GM19452 (cell line): ENCODE results near the gene SUPT3H.

Experiments
- ATAC-seq: cut with Tn5 transposase; IDR thresholded peaks from one replicate; pipeline ENCODE4 v1.9.1; 2021; ENCODE audit not compliant: unreplicated experiment

SUPT3H gene

DNA sequence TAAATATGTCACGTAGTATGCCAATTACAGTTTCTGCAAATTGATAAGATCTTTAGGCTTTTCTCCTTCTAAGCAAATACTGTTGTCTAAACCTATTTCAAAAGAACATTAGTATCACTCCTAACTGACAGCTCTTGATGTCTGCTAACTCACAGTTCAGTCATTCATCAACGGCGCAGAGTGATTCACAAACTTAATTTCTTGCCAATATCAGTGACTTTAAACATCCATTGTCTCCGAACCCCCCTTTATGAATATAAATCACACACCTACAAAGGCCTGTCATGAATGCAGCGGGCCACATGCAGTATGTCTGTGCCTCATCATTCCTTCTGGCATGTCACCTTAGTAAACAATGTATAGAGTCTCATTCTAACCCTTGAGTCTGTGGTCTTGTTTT is 569.6 kb downstream of the SUPT3H start:
- ATAC-seq, result no peak

DNA sequence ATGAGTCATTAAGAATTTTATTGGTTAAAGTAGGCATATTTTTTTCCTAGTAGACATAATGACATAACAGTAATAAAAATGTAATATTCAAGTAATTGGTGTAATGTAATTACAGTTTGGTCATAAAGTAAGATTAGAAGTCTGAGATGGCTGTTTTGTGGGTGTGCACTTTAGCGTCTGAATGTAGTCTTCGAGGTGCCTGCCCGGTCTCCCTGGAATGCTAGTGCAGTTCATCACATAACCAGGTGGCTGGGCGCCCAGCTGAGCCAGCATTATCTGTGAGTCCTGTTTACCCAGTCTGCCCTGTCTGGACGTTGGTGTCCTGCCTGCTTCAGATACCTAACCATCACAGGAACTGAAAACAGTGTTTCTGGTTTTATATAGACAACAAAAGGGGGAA is 571.1 kb downstream of the SUPT3H start:
- no peak for ATAC-seq

- ATAC-seq, result no peak
Measured at GRCh38 chr6:44805238-44805846, 572.4 kb downstream of the SUPT3H start.

GRCh38 chr6:44804546-44805159 is 573.1 kb downstream of the SUPT3H start:
- ATAC-seq, result no peak

GRCh38 chr6:44804016-44804415 is 573.7 kb downstream of the SUPT3H start:
- ATAC-seq, result no peak

DNA sequence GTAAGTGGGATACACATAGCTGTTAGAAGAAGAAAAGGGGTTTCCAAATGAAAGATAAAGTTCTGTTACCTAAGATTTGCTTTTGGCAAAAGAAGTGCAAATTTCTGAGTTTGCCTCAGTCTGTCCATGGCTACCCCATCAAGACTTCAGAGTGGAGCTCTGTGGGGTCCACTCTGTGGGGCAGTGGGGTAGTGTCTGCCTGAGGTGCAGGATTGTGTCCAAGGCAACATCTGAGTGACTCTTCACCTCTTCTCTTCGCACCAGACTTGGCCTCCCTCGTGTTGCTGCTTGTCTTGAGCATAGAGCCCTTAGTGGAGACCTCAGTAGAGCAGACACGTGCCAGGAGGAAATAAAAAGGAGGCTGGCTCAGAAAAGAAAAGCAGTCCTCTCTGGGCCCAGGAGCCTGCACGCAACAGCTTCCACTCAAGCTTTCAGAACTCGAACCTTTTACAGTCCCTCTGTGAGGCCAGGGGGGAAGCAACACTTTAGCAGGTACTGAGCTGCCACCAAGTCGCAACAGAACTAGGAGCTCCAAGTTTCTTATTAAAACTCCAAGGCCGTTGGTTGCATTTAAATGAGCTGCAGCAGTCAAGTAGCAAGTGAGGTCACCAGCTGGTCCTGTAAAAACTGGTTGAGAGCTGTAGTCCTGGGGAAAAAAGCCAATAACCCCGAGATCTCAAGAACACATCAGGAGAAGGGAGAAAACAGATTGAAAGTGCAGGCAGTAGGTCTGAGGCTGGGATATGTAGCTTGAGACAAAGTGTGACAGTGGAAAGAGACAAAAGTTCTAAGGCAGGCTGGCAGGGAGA is 576.7 kb downstream of the SUPT3H start:
- no peak for ATAC-seq

DNA sequence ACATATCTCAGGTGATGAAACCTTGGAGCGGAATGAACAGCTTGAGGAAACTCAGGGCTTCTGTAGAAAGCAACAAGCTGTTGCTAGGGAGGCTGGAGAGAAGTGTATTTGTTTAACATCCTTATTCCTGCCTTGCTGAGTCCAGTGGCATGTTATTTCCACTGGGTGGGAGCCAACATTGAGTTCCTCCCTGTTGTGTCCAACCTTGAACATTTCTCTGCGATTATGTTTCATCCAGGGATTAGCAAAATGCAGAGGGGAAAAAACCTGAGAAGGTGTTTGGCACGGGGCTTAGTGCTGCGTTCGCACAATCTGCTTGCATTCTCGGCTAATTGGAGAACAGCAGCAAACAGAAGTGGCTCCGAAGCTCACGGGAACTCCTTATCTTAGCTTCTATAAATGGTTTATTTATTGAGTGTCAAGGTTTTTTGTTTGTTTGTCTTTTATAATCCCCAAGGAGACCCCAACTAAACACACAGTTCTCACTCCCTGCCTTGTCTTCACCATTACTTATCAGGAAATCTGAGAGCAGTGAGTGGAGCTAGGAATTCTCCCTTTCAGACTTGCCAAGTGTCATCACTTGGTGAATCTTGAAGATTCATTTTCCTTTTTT is 577.5 kb downstream of the SUPT3H start:
- no peak for ATAC-seq

DNA sequence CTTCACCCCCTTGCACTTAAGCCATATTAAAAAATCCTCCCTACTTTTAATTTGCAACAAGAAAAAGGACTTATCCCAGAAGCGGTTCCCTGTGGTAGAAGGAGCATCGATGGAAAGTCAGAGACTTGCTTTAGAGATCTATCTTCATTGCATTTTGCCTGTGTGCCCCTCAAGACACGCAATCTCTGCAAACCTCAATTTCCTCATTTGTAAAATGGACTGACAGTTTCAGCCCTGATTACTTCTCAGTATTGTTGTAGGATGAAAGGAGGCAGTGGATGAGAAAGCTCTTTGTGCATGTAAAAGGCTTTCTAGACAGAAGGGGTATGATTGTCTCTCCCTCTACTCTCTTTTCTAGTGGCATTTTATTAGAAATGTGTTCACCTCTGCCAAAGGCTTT is 580.0 kb downstream of the SUPT3H start:
- no peak for ATAC-seq

DNA sequence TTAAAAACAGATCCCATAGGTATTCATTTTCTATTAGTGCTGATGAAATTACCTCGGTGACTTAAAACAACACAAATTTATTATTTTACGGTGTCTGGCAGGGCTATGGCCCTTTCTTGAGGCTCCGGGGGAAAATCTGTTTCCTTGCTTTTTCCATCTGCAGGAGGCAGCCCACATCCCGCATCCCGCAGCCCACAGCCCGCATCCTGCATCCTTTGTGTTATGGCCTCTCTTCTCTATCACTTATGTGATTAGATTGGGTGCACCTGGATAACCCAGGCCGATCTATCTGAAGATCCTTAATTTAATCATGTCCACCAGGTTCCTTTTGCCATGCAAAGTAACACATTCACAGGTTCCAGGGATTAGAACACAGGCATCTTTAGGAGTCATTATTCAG is 582.4 kb downstream of the SUPT3H start:
- ATAC-seq, result no peak

- no peak for ATAC-seq
Measured at GRCh38 chr6:44789806-44790205, 587.9 kb downstream of the SUPT3H start.

GRCh38 chr6:44789061-44789460 is 588.7 kb downstream of the SUPT3H start:
- no peak for ATAC-seq

DNA sequence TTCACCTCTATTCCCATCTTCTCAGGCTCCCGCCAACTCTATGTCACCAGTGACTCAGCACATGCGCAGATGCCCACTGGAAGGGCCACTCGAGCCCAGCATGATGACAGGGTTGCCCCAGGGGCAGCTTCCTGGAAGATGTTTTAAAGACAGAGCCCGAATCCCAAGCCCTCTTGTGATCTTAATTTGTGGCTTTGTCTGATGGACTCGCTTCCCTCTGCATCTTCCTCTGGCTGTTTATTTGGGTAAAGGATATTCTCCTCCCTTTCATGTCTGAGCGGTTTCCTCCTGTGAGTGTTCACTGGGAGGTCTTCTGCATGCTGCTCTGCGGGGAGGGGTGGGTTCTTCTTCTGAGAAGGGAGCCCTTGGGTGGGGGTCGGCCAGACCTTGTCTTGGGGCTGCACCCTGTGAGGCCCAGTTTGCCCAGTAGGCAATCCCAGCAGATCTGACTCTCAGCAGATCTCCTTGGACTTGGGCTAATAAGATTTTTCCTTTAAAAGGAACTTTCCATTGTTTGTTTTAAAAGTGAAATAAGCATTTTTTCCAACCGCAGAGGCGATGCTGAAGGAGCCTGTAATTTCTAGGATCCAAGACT is 589.2 kb downstream of the SUPT3H start:
- no peak for ATAC-seq

GRCh38 chr6:44787254-44787834 is 590.4 kb downstream of the SUPT3H start:
- no peak for ATAC-seq

GRCh38 chr6:44785130-44785529 is 592.6 kb downstream of the SUPT3H start:
- no peak for ATAC-seq

DNA sequence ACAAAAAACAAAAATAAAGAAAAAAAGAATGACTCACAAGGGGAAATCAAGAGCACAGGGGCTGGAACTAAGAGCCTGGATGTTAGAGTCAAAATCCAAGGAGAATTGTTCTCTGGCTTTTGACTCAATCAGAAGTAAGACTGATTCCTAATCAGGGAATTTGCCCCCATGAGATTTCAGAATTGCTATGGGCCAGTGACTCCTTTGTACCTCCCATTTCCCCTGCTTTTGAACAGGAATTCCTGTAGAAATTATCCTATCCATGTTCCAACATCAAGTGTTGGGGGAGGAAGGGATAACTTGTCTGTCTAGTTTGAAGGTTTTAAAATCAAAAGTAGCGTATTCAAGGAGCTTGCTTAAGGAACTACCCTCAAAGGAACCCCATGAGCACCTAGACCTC is 593.5 kb downstream of the SUPT3H start:
- ATAC-seq, result no peak

- ATAC-seq, result no peak
Measured at GRCh38 chr6:44782892-44783291, 594.8 kb downstream of the SUPT3H start.

DNA sequence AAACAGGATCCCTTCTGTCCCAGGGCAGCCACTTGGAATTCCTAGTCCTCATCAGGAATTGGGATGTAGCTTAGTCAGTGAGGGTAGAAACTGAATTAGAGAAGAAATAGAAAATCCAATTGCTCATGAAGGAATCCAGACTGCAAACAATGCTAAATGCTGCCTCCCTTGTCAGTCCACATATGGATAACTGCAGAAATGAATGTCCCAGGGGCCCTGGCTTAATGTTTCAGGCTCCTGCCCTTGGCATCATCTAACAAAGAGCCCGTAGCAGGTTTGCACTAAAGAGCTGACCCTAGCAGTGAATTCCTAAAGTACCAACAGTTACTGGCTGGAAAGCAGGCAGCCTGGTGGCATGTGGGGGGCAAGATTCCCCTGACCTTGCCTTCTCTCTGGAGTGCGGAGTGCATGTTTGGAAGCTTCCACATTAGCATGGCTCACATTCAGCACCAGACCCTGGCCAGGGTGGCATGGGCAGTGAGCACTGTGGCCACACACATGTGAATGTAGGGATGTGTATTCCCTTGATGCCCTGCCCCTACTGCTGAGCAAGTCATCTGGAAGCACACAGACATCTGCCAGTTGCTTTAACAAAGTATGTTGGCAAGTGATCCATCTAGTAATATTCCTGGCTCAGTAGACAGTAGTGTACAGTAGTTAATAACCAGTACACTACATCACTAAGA is 595.7 kb downstream of the SUPT3H start:
- ATAC-seq, result no peak

DNA sequence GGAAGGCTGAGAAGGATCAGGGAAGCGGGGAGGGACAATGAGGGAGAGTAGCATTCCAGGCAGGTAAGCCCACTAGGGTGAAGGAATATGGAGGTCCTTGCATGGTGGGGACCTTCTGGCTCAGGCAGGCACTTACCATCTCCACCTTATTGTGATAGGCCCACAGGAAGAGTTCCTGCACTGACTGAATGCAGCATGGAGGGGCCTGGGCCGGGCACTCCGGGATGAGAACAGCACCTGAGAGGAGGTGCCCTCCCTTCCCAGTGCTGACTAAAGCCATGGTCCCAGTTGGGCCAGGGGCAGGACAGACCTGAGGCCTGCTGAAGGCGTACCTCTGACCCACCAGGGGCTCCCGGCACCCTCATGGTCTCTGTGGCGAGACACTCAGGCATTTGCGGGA is 597.6 kb downstream of the SUPT3H start:
- ATAC-seq, result no peak

- ATAC-seq, result peak; percentile 57
Measured at GRCh38 chr6:44779130-44779826, 598.5 kb downstream of the SUPT3H start.
